Globus pallidus (tissue), 1 donor: Measurements from ENCODE around the gene PRKG1.

Source experiments
- DNase-seq: peaks from one replicate; pipeline ENCODE4 v3.0.0-alpha.2; 2015; ENCODE audit warnings: low spot score

Gene PRKG1

GRCh38 chr10:51599647-51600046, 525.4 kb downstream of the PRKG1 start:
- no peak for DNase-seq

- no peak for DNase-seq
These were observed 528.0 kb downstream of the PRKG1 start for GRCh38 chr10:51602326-51602725.

GRCh38 chr10:51604579-51604978, 530.3 kb downstream of the PRKG1 start:
- DNase-seq: no peak

- no peak for DNase-seq
These were observed 532.7 kb downstream of the PRKG1 start for GRCh38 chr10:51606825-51607462.

- DNase-seq: no peak
These were observed 533.2 kb downstream of the PRKG1 start for GRCh38 chr10:51607463-51607835.

GRCh38 chr10:51608211-51608610, 533.9 kb downstream of the PRKG1 start:
- no peak for DNase-seq

- DNase-seq: no peak
These were observed 541.5 kb downstream of the PRKG1 start for GRCh38 chr10:51615764-51616298.

- no peak for DNase-seq
These were observed 543.4 kb downstream of the PRKG1 start for GRCh38 chr10:51617576-51618235.

GRCh38 chr10:51619365-51619764, 545.1 kb downstream of the PRKG1 start:
- no peak for DNase-seq

GRCh38 chr10:51620131-51620530, 545.8 kb downstream of the PRKG1 start:
- no peak for DNase-seq

- no peak for DNase-seq
These were observed 549.7 kb downstream of the PRKG1 start for GRCh38 chr10:51624013-51624412.

GRCh38 chr10:51629934-51630639, 555.8 kb downstream of the PRKG1 start:
- no peak for DNase-seq

- no peak for DNase-seq
These were observed 556.3 kb downstream of the PRKG1 start for GRCh38 chr10:51630640-51631005.

- DNase-seq: no peak
These were observed 561.1 kb downstream of the PRKG1 start for GRCh38 chr10:51635436-51635835.

GRCh38 chr10:51638211-51638610, 563.9 kb downstream of the PRKG1 start:
- DNase-seq: no peak

GRCh38 chr10:51638737-51639136, 564.5 kb downstream of the PRKG1 start:
- DNase-seq: no peak

GRCh38 chr10:51640120-51640819, 566.0 kb downstream of the PRKG1 start:
- DNase-seq: no peak

GRCh38 chr10:51642581-51642980, 568.3 kb downstream of the PRKG1 start:
- peak; percentile 74 for DNase-seq

- DNase-seq: no peak
These were observed 569.4 kb downstream of the PRKG1 start for GRCh38 chr10:51643734-51644133.

GRCh38 chr10:51649064-51649463, 574.8 kb downstream of the PRKG1 start:
- DNase-seq: no peak

- no peak for DNase-seq
These were observed 576.8 kb downstream of the PRKG1 start for GRCh38 chr10:51651063-51651462.

GRCh38 chr10:51653025-51653424, 578.7 kb downstream of the PRKG1 start:
- DNase-seq: no peak

GRCh38 chr10:51654918-51655317, 580.6 kb downstream of the PRKG1 start:
- DNase-seq: no peak
